HCT116 (cell line): ENCODE measurements around the gene DLL1.

ENCODE experiments used
- EZH2phosphoT487 ChIP-seq: fragments of 200-600 bp; IDR thresholded peaks from 2 replicates; pipeline ENCODE4 v1.6.1; 2018; ENCODE audit warnings: antibody characterized with exemption, borderline replicate concordance
- POLR2AphosphoS5 ChIP-seq: IDR thresholded peaks from 2 replicates; pipeline ENCODE4 v1.6.1; 2011; ENCODE audit warnings: mild to moderate bottlenecking, low read depth, low read length, moderate library complexity
- TF ChIP-seq, protein P1 (sequence below), 3 experiments: fragments of 200-600 bp in 1 of 3; sonication (generic) in 1 of 3; IDR thresholded peaks in 2 of 3; conservative IDR thresholded peaks in 1 of 3; 2 replicates each; pipeline ENCODE4 v1.5.1; 2012 to 2017; ENCODE audit warnings: low read depth in 2 of 3, low read length in 2 of 3, antibody characterized with exemption in 1 of 3, borderline replicate concordance in 1 of 3, control low read depth in 1 of 3, mild to moderate bottlenecking in 1 of 3, mixed read lengths in 1 of 3, mixed run types in 1 of 3, moderate library complexity in 1 of 3; ENCODE audit not compliant: insufficient read depth in 1 of 3
- TF ChIP-seq, protein P2 (sequence below): IDR thresholded peaks from 2 replicates; pipeline ENCODE4 v1.6.1; 2012

DNA sequence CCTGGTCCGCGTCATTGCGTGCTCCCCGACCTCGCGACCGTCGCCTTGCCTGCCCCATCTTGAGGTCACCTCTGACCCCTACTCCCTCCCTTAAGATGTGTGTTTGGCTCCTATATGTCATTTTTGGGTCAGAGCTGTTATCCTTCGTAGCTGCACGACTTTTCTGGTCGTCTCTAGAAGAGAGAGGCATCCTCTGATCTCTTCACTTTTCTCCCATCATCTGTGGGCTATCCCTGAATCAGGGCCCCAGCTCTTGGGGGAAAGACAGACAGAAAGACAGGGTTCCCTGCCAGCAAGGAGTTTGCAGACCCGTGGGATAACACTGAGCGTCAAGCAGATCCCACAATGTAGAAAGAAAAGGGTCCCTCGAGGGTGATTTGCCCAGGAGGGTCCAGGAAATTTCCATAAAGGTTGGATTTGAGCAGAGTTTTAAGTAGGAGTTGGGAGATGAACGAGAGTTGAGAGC lies 16.2 kb upstream of the DLL1 start:
- no peak for TF ChIP-seq EZH2phosphoT487
- TF ChIP-seq POLR2AphosphoS5 = no peak
- TF ChIP-seq, protein P1, sequence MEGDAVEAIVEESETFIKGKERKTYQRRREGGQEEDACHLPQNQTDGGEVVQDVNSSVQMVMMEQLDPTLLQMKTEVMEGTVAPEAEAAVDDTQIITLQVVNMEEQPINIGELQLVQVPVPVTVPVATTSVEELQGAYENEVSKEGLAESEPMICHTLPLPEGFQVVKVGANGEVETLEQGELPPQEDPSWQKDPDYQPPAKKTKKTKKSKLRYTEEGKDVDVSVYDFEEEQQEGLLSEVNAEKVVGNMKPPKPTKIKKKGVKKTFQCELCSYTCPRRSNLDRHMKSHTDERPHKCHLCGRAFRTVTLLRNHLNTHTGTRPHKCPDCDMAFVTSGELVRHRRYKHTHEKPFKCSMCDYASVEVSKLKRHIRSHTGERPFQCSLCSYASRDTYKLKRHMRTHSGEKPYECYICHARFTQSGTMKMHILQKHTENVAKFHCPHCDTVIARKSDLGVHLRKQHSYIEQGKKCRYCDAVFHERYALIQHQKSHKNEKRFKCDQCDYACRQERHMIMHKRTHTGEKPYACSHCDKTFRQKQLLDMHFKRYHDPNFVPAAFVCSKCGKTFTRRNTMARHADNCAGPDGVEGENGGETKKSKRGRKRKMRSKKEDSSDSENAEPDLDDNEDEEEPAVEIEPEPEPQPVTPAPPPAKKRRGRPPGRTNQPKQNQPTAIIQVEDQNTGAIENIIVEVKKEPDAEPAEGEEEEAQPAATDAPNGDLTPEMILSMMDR (IDR thresholded peaks at IDR 0.05 in 2 of 3, conservative IDR thresholded peaks at IDR 0.05 in 1 of 3; ENCODE audit: borderline replicate concordance in 1 of 3, insufficient read depth in 1 of 3, low read depth in 2 of 3, low read length in 2 of 3) = no peak
- TF ChIP-seq, protein P2, sequence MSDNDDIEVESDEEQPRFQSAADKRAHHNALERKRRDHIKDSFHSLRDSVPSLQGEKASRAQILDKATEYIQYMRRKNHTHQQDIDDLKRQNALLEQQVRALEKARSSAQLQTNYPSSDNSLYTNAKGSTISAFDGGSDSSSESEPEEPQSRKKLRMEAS = no peak
